ENCODE measurements around the gene ZNF662.

DNA sequence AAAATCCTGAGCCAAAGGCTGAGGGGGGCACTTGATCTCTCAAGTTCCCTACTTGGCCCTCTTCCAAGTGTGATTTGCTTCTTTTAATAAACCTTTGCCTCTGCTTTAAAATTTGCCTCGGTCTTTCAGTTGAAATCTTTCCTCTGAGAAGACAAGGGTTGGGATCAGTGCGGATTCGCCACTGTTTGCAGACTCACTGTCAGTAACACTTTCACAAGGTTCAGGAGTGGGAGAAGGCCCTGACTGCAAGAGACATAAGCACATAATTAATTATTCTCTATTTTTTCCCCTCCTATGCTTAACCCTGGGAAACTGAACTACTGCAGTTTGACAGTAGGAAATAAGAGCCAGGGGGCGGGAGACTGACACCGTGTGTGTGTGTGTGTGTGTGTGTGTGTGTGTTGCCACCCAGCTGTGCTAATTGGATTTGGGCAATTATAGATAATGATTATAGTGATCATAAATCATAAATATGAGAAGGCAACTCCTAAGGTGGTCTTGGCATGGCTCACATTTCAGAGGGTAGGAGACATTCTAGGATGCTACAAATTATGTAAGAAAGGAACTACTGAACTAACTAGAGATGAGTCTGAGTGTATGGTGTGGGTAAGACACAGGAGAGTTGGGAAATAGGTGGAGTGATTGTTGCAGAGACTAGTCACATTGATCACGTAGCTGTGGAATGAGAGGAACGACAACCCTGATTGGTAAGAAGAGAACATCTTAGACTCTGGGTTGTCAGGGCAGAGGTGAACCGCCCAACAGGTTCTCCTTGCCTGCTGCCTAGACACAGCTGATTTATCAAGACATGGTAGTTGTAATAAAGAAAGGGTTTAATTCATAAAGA lies 5.5 kb upstream of the ZNF662 start:
- TF ChIP-seq, protein P1, sequence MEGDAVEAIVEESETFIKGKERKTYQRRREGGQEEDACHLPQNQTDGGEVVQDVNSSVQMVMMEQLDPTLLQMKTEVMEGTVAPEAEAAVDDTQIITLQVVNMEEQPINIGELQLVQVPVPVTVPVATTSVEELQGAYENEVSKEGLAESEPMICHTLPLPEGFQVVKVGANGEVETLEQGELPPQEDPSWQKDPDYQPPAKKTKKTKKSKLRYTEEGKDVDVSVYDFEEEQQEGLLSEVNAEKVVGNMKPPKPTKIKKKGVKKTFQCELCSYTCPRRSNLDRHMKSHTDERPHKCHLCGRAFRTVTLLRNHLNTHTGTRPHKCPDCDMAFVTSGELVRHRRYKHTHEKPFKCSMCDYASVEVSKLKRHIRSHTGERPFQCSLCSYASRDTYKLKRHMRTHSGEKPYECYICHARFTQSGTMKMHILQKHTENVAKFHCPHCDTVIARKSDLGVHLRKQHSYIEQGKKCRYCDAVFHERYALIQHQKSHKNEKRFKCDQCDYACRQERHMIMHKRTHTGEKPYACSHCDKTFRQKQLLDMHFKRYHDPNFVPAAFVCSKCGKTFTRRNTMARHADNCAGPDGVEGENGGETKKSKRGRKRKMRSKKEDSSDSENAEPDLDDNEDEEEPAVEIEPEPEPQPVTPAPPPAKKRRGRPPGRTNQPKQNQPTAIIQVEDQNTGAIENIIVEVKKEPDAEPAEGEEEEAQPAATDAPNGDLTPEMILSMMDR (IDR thresholded peaks at IDR 0.05; ENCODE audit: low read length), result no peak
- TF ChIP-seq EZH2 (optimal IDR thresholded peaks at IDR 0.05; ENCODE audit: low read depth, low read length), result no peak
